ENCODE measurements around the gene LYPLAL1.

Gene LYPLAL1

DNA sequence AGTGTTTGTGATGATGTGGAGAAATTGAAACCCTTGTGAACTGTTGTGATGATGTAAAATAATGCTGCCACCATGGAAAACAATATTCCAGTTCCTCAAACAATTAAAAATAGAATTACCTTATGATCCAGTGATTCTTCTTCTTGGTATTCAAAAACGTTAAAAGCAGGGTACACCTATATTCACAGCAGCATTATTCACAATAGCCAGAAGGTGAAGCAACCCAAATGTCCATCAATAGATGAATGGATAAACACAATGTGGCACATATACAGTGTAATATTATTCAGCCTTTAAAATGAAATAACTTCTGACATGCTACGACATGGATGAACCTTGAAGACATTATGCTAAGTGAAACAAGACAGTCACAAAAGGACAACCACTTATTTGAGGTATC is 59.2 kb downstream of the LYPLAL1 start:
- Histone ChIP-seq H3K4me3 (ENCODE audit: low read length) (no peak overlapping the region), H3K36me3 (ENCODE audit: control insufficient read depth, low read length) (no peaks in the 10 kb centered on the region), H3K4me2 (ENCODE audit: low read length) (no peak overlapping the region), H3F3A (ENCODE audit: control insufficient read depth, insufficient read depth) (no peaks in the 10 kb centered on the region), H3K9me2 (replicated peaks; ENCODE audit: control insufficient read depth, low read length) (no peaks in the 10 kb centered on the region), H3K9me3 (ENCODE audit: control insufficient read depth, insufficient read depth, low read length) (no peaks in the 10 kb centered on the region), H3K79me2 (ENCODE audit: control insufficient read depth, low read length) (no peaks in the 10 kb centered on the region), H4K20me1 (ENCODE audit: control insufficient read depth, insufficient read depth, low read depth, low read length) (no peaks in the 10 kb centered on the region), H3K4me1 (ENCODE audit: control insufficient read depth, low read length) (no peaks in the 10 kb centered on the region), H3K27me3 (ENCODE audit: control insufficient read depth, low read length) (no peaks in the 10 kb centered on the region), H3K27ac (ENCODE audit: low read depth, low read length) (no peak overlapping the region)
- TF ChIP-seq EZH2phosphoT487 (IDR thresholded peaks at IDR 0.05; ENCODE audit: borderline replicate concordance, low read length) (no peak), CTCF (IDR thresholded peaks at IDR 0.05; ENCODE audit: low read depth, low read length, poor library complexity, severe bottlenecking) (no peak)

- Histone ChIP-seq H3K4me3 (ENCODE audit: low read length) (no peak overlapping the region), H3K9me2 (replicated peaks; ENCODE audit: control insufficient read depth, low read length) (no peaks in the 10 kb centered on the region), H3F3A (ENCODE audit: control insufficient read depth, insufficient read depth) (no peaks in the 10 kb centered on the region), H3K4me2 (ENCODE audit: low read length) (no peak overlapping the region), H3K4me1 (ENCODE audit: control insufficient read depth, low read length) (no peaks in the 10 kb centered on the region), H3K9me3 (ENCODE audit: control insufficient read depth, insufficient read depth, low read length) (no peaks in the 10 kb centered on the region), H4K20me1 (ENCODE audit: control insufficient read depth, insufficient read depth, low read depth, low read length) (no peaks in the 10 kb centered on the region), H3K27me3 (ENCODE audit: control insufficient read depth, low read length) (no peaks in the 10 kb centered on the region), H3K36me3 (ENCODE audit: control insufficient read depth, low read length) (no peaks in the 10 kb centered on the region), H3K27ac (ENCODE audit: low read depth, low read length) (no peak overlapping the region), H3K79me2 (ENCODE audit: control insufficient read depth, low read length) (no peaks in the 10 kb centered on the region)
- TF ChIP-seq EZH2phosphoT487 (IDR thresholded peaks at IDR 0.05; ENCODE audit: borderline replicate concordance, low read length) (no peak), CTCF (IDR thresholded peaks at IDR 0.05; ENCODE audit: low read depth, low read length, poor library complexity, severe bottlenecking) (no peak)
Observed at GRCh38 chr1:219235903-219236481, 62.3 kb downstream of the LYPLAL1 start.

DNA sequence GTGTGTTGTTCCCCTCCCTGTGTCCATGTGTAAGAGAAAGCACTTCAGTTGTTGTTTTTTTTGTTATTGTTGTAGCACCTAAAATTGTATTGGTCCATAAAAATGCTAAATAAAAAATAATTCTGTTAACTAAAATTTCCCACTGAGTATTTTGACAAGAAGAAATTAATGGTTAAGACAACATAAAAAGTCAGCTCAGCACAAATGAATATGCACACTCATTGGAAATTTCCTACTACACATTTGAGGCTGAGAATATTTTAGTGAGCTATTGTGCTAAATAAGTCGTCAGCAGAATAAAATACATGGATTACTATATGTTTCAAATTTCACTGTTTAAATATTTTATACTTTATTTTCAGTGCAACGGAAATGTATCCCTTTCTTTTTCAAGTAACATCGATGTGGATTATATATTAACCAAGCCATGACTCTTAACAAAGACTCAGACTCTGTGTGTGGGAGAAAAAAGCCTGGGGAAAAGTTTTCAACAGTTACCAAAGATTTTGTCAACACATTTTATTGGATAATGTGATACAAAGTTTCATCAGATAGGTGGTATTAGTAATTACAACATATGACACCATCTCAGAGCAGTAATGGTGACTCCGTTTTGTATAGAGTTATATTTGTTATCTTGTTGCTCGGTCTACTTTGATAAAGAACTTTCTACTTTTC is 63.4 kb downstream of the LYPLAL1 start:
- H3K4me1 ChIP-seq (ENCODE audit: control insufficient read depth, low read length): no peaks in the 10 kb centered on the region
- no peaks in the 10 kb centered on the region for H4K20me1 ChIP-seq (ENCODE audit: control insufficient read depth, insufficient read depth, low read depth, low read length)
- H3K9me2 ChIP-seq (replicated peaks; ENCODE audit: control insufficient read depth, low read length): no peaks in the 10 kb centered on the region
- no peaks in the 10 kb centered on the region for H3K27me3 ChIP-seq (ENCODE audit: control insufficient read depth, low read length)
- H3K36me3 ChIP-seq (ENCODE audit: control insufficient read depth, low read length): no peaks in the 10 kb centered on the region
- TF ChIP-seq EZH2phosphoT487 (IDR thresholded peaks at IDR 0.05; ENCODE audit: borderline replicate concordance, low read length) (no peak), CTCF (IDR thresholded peaks at IDR 0.05; ENCODE audit: low read depth, low read length, poor library complexity, severe bottlenecking) (no peak)
- no peaks in the 10 kb centered on the region for H3F3A ChIP-seq (ENCODE audit: control insufficient read depth, insufficient read depth)
- no peak overlapping the region for H3K4me3 ChIP-seq (ENCODE audit: low read length)
- H3K27ac ChIP-seq (ENCODE audit: low read depth, low read length): no peak overlapping the region
- H3K4me2 ChIP-seq (ENCODE audit: low read length): no peak overlapping the region
- H3K79me2 ChIP-seq (ENCODE audit: control insufficient read depth, low read length): no peaks in the 10 kb centered on the region
- H3K9me3 ChIP-seq (ENCODE audit: control insufficient read depth, insufficient read depth, low read length): no peaks in the 10 kb centered on the region
